ENCODE results near the gene UGDH. TPM values are rescaled to one million over a fixed set of nuclear protein-coding genes. Genes with fewer than 3 reads are reported as not detected.
"Not testable (repeated sequence)": the region's sequence is repeated elsewhere in the genome, so short reads cannot be mapped to it uniquely, and the experiment has no call there.

UGDH gene
- total and polyA plus RNA-seq, 4 donors: 33.1 to 241 (median 84.0) TPM

DNA sequence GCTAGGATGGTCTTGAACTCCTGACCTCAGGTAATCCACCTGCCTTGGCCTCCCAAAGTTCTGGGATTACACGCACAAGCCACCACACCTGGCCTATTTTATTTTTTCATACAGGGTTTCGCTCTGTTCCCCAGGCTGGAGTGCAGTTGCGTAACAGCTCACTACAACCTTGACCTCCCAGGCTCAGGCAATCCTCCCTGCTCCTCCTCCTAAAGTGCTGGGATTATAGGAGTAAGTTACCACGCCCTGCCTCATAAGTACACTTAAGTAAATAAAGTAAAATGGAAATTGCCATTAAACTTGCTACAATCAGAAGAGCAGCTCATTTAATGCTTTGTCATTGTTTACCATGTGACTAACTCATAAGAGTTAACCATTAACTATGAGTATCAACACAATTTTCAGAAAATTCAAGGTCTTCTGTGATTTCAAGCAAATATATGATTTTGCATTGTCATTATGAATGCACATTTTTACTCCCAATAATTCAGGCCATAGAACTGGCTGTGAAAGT is 12.3 kb downstream of the UGDH start (continued):
- TF ChIP-seq, protein P1, sequence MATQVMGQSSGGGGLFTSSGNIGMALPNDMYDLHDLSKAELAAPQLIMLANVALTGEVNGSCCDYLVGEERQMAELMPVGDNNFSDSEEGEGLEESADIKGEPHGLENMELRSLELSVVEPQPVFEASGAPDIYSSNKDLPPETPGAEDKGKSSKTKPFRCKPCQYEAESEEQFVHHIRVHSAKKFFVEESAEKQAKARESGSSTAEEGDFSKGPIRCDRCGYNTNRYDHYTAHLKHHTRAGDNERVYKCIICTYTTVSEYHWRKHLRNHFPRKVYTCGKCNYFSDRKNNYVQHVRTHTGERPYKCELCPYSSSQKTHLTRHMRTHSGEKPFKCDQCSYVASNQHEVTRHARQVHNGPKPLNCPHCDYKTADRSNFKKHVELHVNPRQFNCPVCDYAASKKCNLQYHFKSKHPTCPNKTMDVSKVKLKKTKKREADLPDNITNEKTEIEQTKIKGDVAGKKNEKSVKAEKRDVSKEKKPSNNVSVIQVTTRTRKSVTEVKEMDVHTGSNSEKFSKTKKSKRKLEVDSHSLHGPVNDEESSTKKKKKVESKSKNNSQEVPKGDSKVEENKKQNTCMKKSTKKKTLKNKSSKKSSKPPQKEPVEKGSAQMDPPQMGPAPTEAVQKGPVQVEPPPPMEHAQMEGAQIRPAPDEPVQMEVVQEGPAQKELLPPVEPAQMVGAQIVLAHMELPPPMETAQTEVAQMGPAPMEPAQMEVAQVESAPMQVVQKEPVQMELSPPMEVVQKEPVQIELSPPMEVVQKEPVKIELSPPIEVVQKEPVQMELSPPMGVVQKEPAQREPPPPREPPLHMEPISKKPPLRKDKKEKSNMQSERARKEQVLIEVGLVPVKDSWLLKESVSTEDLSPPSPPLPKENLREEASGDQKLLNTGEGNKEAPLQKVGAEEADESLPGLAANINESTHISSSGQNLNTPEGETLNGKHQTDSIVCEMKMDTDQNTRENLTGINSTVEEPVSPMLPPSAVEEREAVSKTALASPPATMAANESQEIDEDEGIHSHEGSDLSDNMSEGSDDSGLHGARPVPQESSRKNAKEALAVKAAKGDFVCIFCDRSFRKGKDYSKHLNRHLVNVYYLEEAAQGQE (IDR thresholded peaks at IDR 0.05): peak; percentile 31

DNA sequence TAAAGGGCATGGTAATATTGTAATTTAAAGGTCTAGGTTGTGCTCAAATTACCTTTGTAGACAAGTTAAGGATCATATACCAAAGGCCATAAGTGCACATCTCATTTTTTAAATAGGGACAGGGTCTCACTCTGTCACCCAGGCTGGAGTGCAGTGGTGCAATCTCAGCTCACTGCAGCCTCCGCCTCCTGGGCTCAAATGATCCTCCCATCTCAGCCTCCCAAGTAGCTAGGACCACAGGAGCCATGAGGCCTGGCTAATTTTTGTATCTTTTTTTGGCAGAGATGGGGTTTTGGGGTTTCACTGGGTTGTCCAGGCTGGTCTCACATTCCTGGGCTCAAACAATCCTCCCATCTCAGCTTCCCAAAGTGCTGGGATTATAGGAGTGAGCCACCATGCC is 13.0 kb downstream of the UGDH start:
- not testable (repeated sequence) for H3K27me3 ChIP-seq (ENCODE audit: control insufficient read depth in 4 of 4, insufficient read depth in 4 of 4, low read length in 3 of 4); DNase-seq (ENCODE audit: low spot score); H3K9me3 ChIP-seq (ENCODE audit: control insufficient read depth in 4 of 4, low read length in 3 of 4); H3K4me3 ChIP-seq (ENCODE audit: low read depth in 1 of 3, low read length in 3 of 3); H3K4me1 ChIP-seq (ENCODE audit: control insufficient read depth in 4 of 4, insufficient read depth in 4 of 4, low read length in 3 of 4); H3K9ac ChIP-seq (ENCODE audit: low read depth in 1 of 2, low read length in 2 of 2)
- 92% methylated on average over 1 of the region's 1 CpG for WGBS
- H3K36me3 ChIP-seq (ENCODE audit: control insufficient read depth in 4 of 4, insufficient read depth in 3 of 4, low read depth in 1 of 4, low read length in 3 of 4): peaks cover 16 to 48% (median 36%) of the 10 kb centered on the region in 4 donors
- H3K27ac ChIP-seq (ENCODE audit: low read depth in 1 of 2, low read length in 2 of 2): peak overlapping the region in 1 of 2 donors; percentile 52

DNA sequence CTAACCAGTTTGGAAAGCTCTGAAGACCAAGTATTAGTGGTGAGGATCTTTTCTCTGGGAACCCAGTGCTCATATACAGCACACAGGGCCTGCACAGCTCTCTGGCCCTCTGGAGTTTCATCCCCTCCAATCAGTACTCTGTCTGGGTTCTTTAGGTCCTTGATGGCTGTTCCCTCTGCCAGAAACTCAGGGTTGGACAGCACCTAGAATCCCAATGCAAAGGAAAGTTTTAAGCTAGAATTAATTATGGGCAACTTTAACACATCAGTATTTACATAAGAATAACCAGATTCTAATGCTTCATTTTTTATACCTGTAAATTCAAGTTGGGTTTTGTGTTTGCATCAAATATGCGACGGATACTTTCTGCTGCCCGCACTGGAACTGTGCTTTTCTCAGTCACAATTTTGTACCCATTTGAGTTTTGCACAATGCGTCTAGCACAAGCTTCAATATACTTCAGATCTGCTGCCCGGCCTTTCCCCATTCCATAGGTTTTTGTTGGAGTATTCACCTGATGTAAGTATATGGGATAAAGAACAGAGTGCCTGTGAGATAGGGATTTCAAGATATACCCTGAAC is 16.8 kb downstream of the UGDH start:
- no peak for DNase-seq (ENCODE audit: low spot score)
- no peak overlapping the region for H3K4me3 ChIP-seq (ENCODE audit: low read depth in 1 of 3, low read length in 3 of 3)
- no peak overlapping the region for H3K27ac ChIP-seq (ENCODE audit: low read depth in 1 of 2, low read length in 2 of 2)
- H3K9ac ChIP-seq (ENCODE audit: low read depth in 1 of 2, low read length in 2 of 2): no peak overlapping the region
- H3K27me3 ChIP-seq (ENCODE audit: control insufficient read depth in 4 of 4, insufficient read depth in 4 of 4, low read length in 3 of 4): no peaks in the 10 kb centered on the region
- TF ChIP-seq FOXA2 (IDR thresholded peaks at IDR 0.05) (no peak), JUND (IDR thresholded peaks at IDR 0.05) (no peak), SP1 (IDR thresholded peaks at IDR 0.05) (no peak), HNF4G (IDR thresholded peaks at IDR 0.05) (no peak), EGR1 (IDR thresholded peaks at IDR 0.05; ENCODE audit: low read depth in 2 of 2) (no peak)
- TF ChIP-seq, protein P2, sequence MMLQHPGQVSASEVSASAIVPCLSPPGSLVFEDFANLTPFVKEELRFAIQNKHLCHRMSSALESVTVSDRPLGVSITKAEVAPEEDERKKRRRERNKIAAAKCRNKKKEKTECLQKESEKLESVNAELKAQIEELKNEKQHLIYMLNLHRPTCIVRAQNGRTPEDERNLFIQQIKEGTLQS (IDR thresholded peaks at IDR 0.05): no peak
- H3K36me3 ChIP-seq (ENCODE audit: control insufficient read depth in 4 of 4, insufficient read depth in 3 of 4, low read depth in 1 of 4, low read length in 3 of 4): peaks cover 15 to 69% (median 57%) of the 10 kb centered on the region in 4 donors
- H3K9me3 ChIP-seq (ENCODE audit: control insufficient read depth in 4 of 4, low read length in 3 of 4): no peaks in the 10 kb centered on the region
- H3K4me1 ChIP-seq (ENCODE audit: control insufficient read depth in 4 of 4, insufficient read depth in 4 of 4, low read length in 3 of 4): peaks cover 0 to 7% (median 3%) of the 10 kb centered on the region in 4 donors
- 97% methylated on average over 5 of the region's 5 CpGs for WGBS

DNA sequence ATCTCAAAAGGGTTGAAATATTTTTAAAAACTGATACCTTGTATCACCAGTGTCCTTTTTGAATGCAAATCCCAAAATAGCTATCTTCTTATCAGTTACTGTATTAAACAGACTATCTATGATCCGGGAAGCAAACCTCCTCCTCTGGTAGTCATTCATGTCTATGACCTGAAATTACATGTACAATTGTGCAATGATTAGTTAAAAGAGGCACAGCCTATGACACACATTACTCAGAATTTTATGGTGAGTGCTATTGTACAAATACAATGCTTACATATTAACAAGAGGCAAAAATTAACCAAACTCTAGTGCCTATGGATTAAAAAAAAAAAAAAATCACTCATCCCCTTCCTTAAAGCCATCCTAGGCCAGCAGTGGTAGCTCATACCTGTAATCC is 21.7 kb downstream of the UGDH start:
- Histone ChIP-seq H3K36me3 (ENCODE audit: control insufficient read depth in 4 of 4, insufficient read depth in 3 of 4, low read depth in 1 of 4, low read length in 3 of 4) (peaks cover 28 to 83% (median 77%) of the 10 kb centered on the region in 4 donors), H3K27ac (ENCODE audit: low read depth in 1 of 2, low read length in 2 of 2) (peak overlapping the region in 1 of 2 donors; percentile 9), H3K4me3 (ENCODE audit: low read depth in 1 of 3, low read length in 3 of 3) (no peak overlapping the region), H3K4me1 (ENCODE audit: control insufficient read depth in 4 of 4, insufficient read depth in 4 of 4, low read length in 3 of 4) (peaks cover 0 to 1% (median 0%) of the 10 kb centered on the region in 4 donors), H3K9me3 (ENCODE audit: control insufficient read depth in 4 of 4, low read length in 3 of 4) (no peaks in the 10 kb centered on the region), H3K9ac (ENCODE audit: low read depth in 1 of 2, low read length in 2 of 2) (no peak overlapping the region), H3K27me3 (ENCODE audit: control insufficient read depth in 4 of 4, insufficient read depth in 4 of 4, low read length in 3 of 4) (no peaks in the 10 kb centered on the region)
- peak in 1 of 2 donors; percentile 8 for TF ChIP-seq RXRA (IDR thresholded peaks at IDR 0.05)
- TF ChIP-seq, protein P3, sequence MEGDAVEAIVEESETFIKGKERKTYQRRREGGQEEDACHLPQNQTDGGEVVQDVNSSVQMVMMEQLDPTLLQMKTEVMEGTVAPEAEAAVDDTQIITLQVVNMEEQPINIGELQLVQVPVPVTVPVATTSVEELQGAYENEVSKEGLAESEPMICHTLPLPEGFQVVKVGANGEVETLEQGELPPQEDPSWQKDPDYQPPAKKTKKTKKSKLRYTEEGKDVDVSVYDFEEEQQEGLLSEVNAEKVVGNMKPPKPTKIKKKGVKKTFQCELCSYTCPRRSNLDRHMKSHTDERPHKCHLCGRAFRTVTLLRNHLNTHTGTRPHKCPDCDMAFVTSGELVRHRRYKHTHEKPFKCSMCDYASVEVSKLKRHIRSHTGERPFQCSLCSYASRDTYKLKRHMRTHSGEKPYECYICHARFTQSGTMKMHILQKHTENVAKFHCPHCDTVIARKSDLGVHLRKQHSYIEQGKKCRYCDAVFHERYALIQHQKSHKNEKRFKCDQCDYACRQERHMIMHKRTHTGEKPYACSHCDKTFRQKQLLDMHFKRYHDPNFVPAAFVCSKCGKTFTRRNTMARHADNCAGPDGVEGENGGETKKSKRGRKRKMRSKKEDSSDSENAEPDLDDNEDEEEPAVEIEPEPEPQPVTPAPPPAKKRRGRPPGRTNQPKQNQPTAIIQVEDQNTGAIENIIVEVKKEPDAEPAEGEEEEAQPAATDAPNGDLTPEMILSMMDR (IDR thresholded peaks at IDR 0.05; ENCODE audit: low read depth, low read length, missing input control): no peak
- 35% methylated on average over 1 of the region's 1 CpG for WGBS
- DNase-seq (ENCODE audit: low spot score): no peak

Measured in liver (tissue), 9 donors.